Astrocyte of the cerebellum (primary cell): ENCODE data around the gene PLAC1.

Experiments
- DNase-seq: peaks from one replicate; pipeline ENCODE4 v3.0.0-alpha.2; 2011; ENCODE audit warnings: low read depth
- H3K4me3 ChIP-seq: 2 replicates; pipeline ENCODE4 v1.5.1; 2011; ENCODE audit warnings: mild to moderate bottlenecking, low read depth, low read length, moderate library complexity
- in situ Hi-C: cut with HindIII; loops from 2 replicates; pipeline ENCODE4 v1.10.0; 2017; ENCODE audit warnings: low sequenced_read_pairs
- TF ChIP-seq, protein P1 (sequence below): IDR thresholded peaks from 2 replicates; pipeline ENCODE4 v1.5.1; 2012; ENCODE audit warnings: low read length, low read depth, moderate library complexity, mild to moderate bottlenecking; ENCODE audit errors: missing control alignments

Gene PLAC1

GRCh38 chrX:134528960-134529359 is 129.3 kb downstream of the PLAC1 start:
- TF ChIP-seq, protein P1, sequence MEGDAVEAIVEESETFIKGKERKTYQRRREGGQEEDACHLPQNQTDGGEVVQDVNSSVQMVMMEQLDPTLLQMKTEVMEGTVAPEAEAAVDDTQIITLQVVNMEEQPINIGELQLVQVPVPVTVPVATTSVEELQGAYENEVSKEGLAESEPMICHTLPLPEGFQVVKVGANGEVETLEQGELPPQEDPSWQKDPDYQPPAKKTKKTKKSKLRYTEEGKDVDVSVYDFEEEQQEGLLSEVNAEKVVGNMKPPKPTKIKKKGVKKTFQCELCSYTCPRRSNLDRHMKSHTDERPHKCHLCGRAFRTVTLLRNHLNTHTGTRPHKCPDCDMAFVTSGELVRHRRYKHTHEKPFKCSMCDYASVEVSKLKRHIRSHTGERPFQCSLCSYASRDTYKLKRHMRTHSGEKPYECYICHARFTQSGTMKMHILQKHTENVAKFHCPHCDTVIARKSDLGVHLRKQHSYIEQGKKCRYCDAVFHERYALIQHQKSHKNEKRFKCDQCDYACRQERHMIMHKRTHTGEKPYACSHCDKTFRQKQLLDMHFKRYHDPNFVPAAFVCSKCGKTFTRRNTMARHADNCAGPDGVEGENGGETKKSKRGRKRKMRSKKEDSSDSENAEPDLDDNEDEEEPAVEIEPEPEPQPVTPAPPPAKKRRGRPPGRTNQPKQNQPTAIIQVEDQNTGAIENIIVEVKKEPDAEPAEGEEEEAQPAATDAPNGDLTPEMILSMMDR: no peak
- DNase-seq: no peak
- in situ Hi-C loops: no loop called here
- no peak overlapping the region for H3K4me3 ChIP-seq

GRCh38 chrX:134526399-134526798 is 131.9 kb downstream of the PLAC1 start:
- TF ChIP-seq, protein P1: no peak
- in situ Hi-C loops: no loop called here
- DNase-seq: no peak
- no peak overlapping the region for H3K4me3 ChIP-seq

DNA sequence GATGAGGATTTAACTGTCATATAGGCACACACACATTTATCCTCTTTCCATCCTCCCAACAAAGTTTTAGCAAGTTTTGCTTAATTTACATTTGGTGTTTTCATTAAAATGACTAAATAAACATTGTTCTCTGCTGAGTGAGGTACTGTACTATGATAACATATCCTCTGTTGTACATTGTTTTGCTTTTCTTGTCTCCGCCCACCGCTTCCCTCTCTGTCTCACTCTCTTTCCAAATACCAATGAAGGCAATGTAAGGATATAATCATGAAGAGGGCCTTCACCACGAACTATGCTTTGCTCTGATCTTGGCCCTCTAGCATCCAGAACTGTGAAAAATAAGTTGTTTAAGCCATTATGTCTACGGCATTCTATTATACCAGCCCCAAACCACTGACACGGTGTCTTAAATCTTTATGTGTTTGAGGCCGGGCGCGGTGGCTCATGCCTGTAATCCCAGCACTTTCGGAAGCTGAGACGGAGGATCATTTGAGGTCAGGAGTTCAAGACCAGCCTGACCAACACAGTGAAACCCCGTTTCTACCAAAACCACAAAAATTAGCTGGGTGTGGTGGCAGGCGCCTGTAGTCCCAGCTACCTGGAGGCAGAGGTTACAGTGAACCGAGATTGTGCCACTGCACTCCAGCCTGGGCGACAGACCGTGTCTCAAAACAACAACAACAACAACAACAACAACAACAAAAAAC is 133.0 kb downstream of the PLAC1 start:
- no peak for DNase-seq
- TF ChIP-seq, protein P1: no peak
- no peak overlapping the region for H3K4me3 ChIP-seq
- in situ Hi-C loops: no loop called here

DNA sequence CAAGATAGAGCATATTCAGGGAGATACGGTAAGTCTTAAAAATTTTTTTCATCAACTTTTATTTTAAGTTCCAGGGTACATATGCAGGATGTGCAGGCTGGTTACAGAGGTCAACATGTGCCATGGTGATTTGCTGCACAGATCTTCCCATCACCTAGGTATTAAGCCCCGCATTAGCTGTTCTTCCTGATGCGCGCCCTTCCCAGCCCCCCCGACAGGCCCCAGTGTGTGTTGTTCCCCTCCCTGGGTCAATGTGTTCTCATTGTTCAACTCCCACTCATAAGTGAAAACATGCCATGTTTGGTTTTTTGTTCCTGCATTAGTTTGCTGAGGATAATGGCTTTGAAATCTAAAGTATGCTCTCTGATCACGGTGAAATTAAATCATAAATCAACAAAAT is 134.1 kb downstream of the PLAC1 start:
- DNase-seq: no peak
- in situ Hi-C loops: no loop called here
- H3K4me3 ChIP-seq: no peak overlapping the region
- TF ChIP-seq, protein P1: no peak

GRCh38 chrX:134520860-134521390 is 137.3 kb downstream of the PLAC1 start:
- H3K4me3 ChIP-seq: no peak overlapping the region
- in situ Hi-C loops: no loop called here
- TF ChIP-seq, protein P1: peak; percentile 70
- DNase-seq: peak; percentile 57
